Adipocyte (in vitro differentiated cells): ENCODE results near the gene IMMP2L.

ENCODE experiments used
- DNase-seq: peaks from one replicate; pipeline ENCODE4 v3.0.0-alpha.2; 2015; ENCODE audit warnings: low read depth
- H3K27me3 ChIP-seq: replicated peaks from 2 replicates; pipeline ENCODE4 v1.7.0; 2013; ENCODE audit warnings: mild to moderate bottlenecking, low read length, moderate library complexity; ENCODE audit not compliant: control insufficient read depth, insufficient read depth
- H3K36me3 ChIP-seq: 2 replicates; pipeline ENCODE4 v1.7.0; 2013; ENCODE audit warnings: low read length, mild to moderate bottlenecking, moderate library complexity; ENCODE audit not compliant: control insufficient read depth, insufficient read depth, severe bottlenecking
- H3K4me1 ChIP-seq: 2 replicates; pipeline ENCODE4 v1.7.0; 2013; ENCODE audit warnings: mild to moderate bottlenecking, low read length, moderate library complexity; ENCODE audit not compliant: control insufficient read depth, insufficient read depth
- H3K4me3 ChIP-seq: 2 replicates; pipeline ENCODE4 v1.7.0; 2013; ENCODE audit warnings: mild to moderate bottlenecking, low read length, moderate library complexity
- H3K9ac ChIP-seq: 2 replicates; pipeline ENCODE4 v1.7.0; 2013; ENCODE audit warnings: mild to moderate bottlenecking, low read length, moderate library complexity
- H3K9me3 ChIP-seq: 2 replicates; pipeline ENCODE4 v1.7.0; 2013; ENCODE audit warnings: mild to moderate bottlenecking, low read length, moderate library complexity; ENCODE audit not compliant: control insufficient read depth

Gene IMMP2L

DNA sequence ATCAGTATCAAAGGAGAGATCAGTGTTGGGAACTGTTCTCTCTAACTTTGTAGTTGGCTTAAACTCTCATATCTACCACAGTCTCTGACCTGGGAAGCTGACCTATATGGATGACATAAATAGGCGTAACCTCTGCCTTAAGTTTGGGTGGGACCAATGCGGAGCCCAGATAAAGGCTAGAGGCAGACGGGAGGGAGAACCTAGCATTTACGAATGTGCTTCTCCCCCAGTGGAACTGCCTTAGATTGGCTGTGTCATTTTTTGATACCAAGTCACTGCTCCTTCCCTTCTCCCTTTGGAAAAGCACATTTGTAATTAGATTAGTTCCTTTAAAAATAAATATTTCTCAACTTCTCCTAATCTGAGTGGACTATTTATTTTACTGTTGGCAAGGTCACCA, 495.0 kb downstream of the IMMP2L start:
- DNase-seq = no peak

DNA sequence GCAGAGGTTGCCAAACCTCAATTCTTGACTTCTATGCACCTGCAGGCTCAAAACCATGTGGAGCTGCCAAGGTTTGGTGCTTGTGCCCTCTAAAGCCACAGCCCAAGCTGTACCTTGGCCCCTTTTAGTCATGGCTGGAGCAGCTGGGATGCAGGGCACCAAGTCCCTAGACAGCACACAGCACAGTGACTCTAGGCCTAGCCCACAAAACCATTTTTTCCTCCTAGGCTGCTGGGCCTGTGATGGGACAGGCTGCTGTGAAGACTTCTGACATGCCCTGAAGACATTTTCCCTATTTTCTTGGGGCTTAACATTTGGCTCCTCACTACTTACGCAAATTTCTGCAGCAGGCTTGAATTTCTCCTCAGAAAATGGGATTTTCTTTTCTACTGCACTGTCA, 499.1 kb downstream of the IMMP2L start:
- Histone ChIP-seq H3K4me3 (no peak overlapping the region), H3K4me1 (peaks cover 9% of the 10 kb centered on the region), H3K36me3 (no peaks in the 10 kb centered on the region), H3K27me3 (no peaks in the 10 kb centered on the region), H3K9ac (no peak overlapping the region), H3K9me3 (peaks cover 6% of the 10 kb centered on the region)
- no peak for DNase-seq

More for the DNA sequence above, 495.0 kb downstream of the IMMP2L start:
- H3K27me3 ChIP-seq = no peaks in the 10 kb centered on the region
- peaks cover 4% of the 10 kb centered on the region for H3K4me1 ChIP-seq
- H3K9me3 ChIP-seq = peaks cover 6% of the 10 kb centered on the region
- H3K36me3 ChIP-seq = no peaks in the 10 kb centered on the region
- H3K4me3 ChIP-seq = no peak overlapping the region
- no peak overlapping the region for H3K9ac ChIP-seq

DNA sequence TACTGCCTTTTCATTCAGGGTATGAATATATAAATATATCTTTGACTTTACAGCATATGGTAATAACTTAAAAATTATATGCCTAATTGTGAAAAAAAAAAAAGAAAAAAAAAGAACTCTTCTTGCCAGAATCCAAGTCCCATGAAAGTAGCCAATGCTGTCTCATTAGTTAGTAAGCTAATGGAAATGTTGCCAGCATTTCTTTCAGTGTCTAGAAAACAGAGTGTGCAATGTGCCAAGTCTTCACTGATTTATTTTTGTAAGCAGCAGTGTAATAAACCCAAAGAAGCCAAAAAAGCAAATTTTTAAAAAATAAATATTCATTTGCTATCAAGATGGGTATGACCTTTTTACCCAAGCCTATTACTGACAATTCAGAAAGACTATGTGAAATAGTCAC, 502.5 kb downstream of the IMMP2L start:
- Histone ChIP-seq H3K9me3 (peaks cover 6% of the 10 kb centered on the region), H3K36me3 (no peaks in the 10 kb centered on the region), H3K4me3 (no peak overlapping the region), H3K27me3 (no peaks in the 10 kb centered on the region), H3K4me1 (peaks cover 9% of the 10 kb centered on the region), H3K9ac (no peak overlapping the region)
- no peak for DNase-seq

DNA sequence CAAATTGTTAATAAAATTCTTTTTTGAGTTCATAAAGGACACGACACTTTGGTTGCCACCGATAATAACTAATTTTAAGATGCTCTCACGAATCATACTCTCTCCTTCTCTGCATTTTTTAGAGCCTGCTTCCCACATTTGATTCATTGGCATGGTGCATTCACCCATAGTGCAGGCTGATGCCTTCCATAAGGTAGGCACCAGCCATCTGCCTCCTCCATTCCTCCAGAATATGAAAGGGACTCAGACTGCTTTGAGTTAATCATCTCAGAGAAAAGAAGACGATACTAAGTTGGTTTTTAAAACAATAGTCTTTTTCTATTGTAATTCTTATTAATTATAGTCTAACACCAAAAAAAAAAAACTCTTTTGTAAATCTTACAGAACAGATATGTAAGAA, 505.2 kb downstream of the IMMP2L start:
- Histone ChIP-seq H3K36me3 (no peaks in the 10 kb centered on the region), H3K27me3 (no peaks in the 10 kb centered on the region)
- DNase-seq = no peak

DNA sequence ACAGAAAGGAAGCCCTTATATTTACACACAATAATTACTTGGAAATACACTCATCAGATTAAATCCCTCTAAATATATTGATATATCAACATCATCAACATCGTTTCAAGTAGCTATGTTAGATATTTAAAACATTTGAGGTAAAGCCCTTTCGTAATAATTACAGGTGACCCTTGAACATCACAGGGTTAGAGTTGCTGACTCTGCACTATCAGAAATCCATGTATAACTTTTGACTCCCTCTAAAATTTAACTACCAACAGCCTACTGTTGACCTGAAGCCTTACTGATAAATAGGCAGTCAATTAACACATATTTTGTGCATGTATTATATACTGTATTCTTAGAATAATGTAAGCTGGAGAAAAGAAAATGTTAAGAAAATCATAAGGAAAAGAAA, 505.9 kb downstream of the IMMP2L start:
- Histone ChIP-seq H3K27me3 (no peaks in the 10 kb centered on the region), H3K4me1 (peaks cover 9% of the 10 kb centered on the region), H3K4me3 (no peak overlapping the region), H3K36me3 (no peaks in the 10 kb centered on the region), H3K9me3 (no peaks in the 10 kb centered on the region), H3K9ac (no peak overlapping the region)
- DNase-seq = no peak

More for the DNA sequence above, 505.2 kb downstream of the IMMP2L start:
- H3K9me3 ChIP-seq = no peaks in the 10 kb centered on the region
- peaks cover 9% of the 10 kb centered on the region for H3K4me1 ChIP-seq
- H3K9ac ChIP-seq = no peak overlapping the region
- H3K4me3 ChIP-seq = no peak overlapping the region

DNA sequence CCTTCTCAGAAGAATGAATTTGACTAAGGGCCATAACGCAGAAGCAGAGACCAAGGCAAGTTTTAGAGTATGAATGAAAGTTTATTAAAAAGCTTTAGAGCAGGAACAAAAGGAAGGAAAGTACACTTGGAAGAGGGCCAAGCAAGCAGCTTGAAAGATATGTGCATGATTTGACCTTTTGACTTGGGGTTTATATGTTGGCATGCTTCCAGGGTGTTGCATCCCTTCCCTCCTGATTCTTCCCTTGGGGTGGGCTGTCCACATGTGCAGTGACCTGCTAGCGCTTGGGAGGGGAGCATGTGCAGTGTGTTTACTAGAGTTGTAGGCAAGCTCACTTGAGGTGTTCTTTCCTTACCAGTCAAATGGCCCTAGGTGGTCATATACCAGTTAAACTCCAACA, 509.3 kb downstream of the IMMP2L start:
- H3K9ac ChIP-seq = no peak overlapping the region
- no peaks in the 10 kb centered on the region for H3K9me3 ChIP-seq
- no peak overlapping the region for H3K4me3 ChIP-seq
- H3K36me3 ChIP-seq = no peaks in the 10 kb centered on the region
- H3K4me1 ChIP-seq = no peaks in the 10 kb centered on the region
- DNase-seq = no peak
- no peaks in the 10 kb centered on the region for H3K27me3 ChIP-seq

DNA sequence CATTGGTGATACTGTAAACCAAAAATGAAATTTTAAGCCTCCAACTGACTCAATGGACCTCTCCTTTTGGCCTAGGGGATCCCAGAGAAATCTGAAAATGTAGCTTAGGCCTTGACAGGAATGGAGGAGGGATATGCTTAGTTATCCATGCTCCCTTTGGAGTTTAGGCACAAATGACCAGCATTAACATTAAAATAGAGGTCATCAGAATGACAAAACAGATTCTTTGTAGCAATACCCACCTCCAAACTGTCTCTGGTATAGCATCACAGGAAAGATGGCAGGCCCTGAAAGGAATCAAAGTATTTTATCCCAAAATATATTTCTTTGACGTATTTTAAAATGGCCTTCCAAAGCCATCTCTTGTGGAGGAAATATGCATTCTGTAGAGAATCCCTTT, 510.5 kb downstream of the IMMP2L start:
- Histone ChIP-seq H3K36me3 (no peaks in the 10 kb centered on the region), H3K4me3 (no peak overlapping the region), H3K9ac (no peak overlapping the region), H3K4me1 (no peaks in the 10 kb centered on the region), H3K9me3 (no peaks in the 10 kb centered on the region), H3K27me3 (no peaks in the 10 kb centered on the region)
- no peak for DNase-seq

DNA sequence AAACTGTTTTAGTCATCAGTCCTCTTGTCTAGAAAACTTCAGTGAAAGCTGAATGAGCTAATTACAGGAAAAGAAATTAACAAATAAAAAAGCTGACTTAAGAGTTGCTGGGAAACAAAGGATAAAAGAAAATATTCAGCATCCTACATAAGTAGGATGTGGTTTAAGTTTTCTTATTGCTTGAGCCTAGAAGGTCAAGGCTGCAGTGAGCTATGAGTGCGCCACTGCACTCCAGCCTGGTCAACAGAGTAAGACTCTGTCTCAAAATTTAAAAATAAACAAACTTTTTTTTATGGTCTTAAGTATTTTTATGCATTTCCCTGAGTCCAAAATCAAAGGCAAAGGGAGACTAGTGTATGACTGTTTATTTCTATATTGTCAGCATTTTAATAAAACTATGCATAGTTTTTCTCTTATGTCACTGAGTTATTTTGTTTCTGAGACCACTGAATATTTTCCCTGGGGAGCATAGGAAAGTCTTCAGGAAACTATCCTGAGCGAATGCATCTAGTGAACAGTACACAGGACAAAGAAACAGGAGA, 511.3 kb downstream of the IMMP2L start:
- Histone ChIP-seq H3K36me3 (no peaks in the 10 kb centered on the region), H3K4me3 (no peak overlapping the region), H3K9ac (no peak overlapping the region), H3K4me1 (no peaks in the 10 kb centered on the region), H3K27me3 (no peaks in the 10 kb centered on the region), H3K9me3 (no peaks in the 10 kb centered on the region)
- no peak for DNase-seq

DNA sequence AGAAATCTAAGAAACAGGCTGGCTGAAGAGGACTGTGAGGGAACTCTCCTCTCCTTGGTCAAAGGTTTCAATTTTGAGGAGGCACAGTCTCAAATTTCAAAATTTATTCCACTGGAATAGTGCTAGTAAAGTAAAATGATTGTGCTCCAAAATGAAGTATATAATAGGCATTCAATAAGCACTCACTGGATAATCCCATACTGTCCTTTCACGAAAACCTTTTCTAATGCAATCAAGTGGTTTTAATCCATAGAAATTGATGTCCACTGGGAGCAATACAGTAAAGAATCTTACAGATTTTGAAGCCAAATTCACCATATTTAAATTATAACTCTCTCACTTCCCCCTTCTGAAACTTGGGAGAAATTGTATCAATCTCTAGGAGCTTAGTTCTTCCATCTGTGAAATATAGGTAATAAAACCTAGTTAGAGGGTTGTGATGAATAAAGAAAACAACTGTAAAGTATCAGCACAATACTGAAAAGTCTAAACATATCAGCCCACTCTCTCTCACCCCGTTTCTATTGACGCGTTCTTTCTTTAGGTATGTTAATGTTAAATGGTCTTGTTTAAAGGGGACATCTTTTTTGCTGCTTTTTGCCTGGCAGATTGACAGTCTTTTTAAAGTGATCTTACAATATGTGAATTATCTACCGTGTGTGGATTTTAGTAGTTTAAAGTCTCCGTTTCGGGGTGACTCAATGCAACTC, 512.2 kb downstream of the IMMP2L start:
- H3K36me3 ChIP-seq = no peaks in the 10 kb centered on the region
- no peaks in the 10 kb centered on the region for H3K4me1 ChIP-seq
- H3K9me3 ChIP-seq = no peaks in the 10 kb centered on the region
- H3K9ac ChIP-seq = no peak overlapping the region
- no peaks in the 10 kb centered on the region for H3K27me3 ChIP-seq
- no peak overlapping the region for H3K4me3 ChIP-seq
- DNase-seq = no peak

DNA sequence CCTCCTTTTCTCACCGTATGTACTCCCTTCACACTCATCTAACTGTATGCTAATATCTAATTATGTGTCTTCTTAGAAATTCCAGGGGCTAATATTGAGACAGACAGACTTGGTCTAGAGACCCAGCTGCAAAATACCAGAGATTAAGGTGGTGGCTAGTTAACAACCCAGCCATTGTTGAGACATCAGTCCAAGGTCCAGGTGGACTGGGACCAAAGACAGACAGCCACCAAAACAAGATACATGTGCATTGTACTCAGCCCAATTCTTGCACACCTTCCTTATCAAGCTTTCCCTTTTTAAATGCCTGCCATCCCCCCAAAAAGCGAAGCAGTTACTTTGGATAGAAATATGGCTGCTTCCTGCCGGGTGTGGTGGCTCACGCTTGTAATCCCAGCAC, 514.7 kb downstream of the IMMP2L start:
- no peak for DNase-seq
- H3K9ac ChIP-seq = no peak overlapping the region
- no peaks in the 10 kb centered on the region for H3K4me1 ChIP-seq

DNA sequence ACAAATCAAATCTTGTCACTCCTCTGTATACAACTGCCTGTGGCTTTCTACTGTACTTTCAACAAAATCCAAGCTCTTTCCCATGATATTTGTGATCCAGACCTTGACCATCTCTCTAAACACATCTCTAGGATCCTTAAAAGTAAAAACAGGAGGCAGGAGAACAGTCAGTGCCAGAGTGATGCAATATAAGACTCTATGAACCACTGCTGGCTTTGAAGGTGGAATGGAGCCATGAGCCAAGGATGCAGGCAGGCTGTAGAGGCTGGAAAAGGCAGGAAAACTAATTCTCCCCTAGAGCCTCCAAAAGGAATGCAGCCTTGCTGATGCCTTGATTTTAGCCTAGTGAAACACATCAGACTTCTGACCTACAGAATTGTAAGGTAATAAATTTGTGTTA, 516.8 kb downstream of the IMMP2L start:
- Histone ChIP-seq H3K27me3 (no peaks in the 10 kb centered on the region), H3K36me3 (no peaks in the 10 kb centered on the region), H3K9me3 (no peaks in the 10 kb centered on the region), H3K9ac (no peak overlapping the region), H3K4me1 (no peaks in the 10 kb centered on the region), H3K4me3 (no peak overlapping the region)
- DNase-seq = peak; percentile 70

More for the DNA sequence above, 514.7 kb downstream of the IMMP2L start:
- Histone ChIP-seq H3K9me3 (no peaks in the 10 kb centered on the region), H3K27me3 (no peaks in the 10 kb centered on the region), H3K4me3 (no peak overlapping the region), H3K36me3 (no peaks in the 10 kb centered on the region)

DNA sequence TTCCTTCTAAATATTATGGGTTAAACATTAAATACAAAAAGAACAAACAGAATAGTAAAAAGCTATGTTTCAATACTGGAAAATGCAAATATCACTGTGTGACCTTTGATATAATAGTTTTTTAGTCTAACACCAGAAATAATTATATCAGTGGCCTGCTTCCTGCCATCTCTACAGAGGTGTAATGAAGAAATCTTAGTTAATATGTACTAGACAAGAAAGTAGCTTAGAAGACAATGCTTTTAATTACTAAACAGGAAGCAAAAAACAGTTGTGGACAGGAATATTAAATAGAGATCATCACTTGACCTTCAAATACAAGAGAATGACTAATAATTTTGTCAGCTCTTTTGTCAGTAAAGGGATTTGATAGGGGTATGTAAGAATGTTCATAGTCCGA, 518.7 kb downstream of the IMMP2L start:
- Histone ChIP-seq H3K36me3 (no peaks in the 10 kb centered on the region), H3K4me1 (no peaks in the 10 kb centered on the region), H3K4me3 (no peak overlapping the region), H3K9me3 (no peaks in the 10 kb centered on the region), H3K9ac (no peak overlapping the region), H3K27me3 (no peaks in the 10 kb centered on the region)
- DNase-seq = no peak
